NB4 (cell line): ENCODE data around the gene CEMIP2.
"Not testable (repeated sequence)": the region's sequence is repeated elsewhere in the genome, so short reads cannot be mapped to it uniquely, and the experiment has no call there.

Source experiments
- DNase-seq: peaks from one replicate; pipeline ENCODE4 v3.0.0; 2010; ENCODE audit warnings: low read depth
- H3K4me3 ChIP-seq: one replicate; pipeline ENCODE4 v1.5.1; 2011; ENCODE audit warnings: mild to moderate bottlenecking, low read depth, low read length, moderate library complexity
- MYC ChIP-seq: IDR thresholded peaks from 2 replicates; pipeline ENCODE4 v1.6.1; 2011; ENCODE audit warnings: low read depth, low read length
- POLR2A ChIP-seq: IDR thresholded peaks from 2 replicates; pipeline ENCODE4 v1.6.1; 2011; ENCODE audit warnings: mild to moderate bottlenecking; ENCODE audit not compliant: insufficient read length; ENCODE audit errors: extremely low read depth
- TF ChIP-seq, protein P1 (sequence below): IDR thresholded peaks from one replicate; pipeline ENCODE4 v1.5.1; 2012; ENCODE audit warnings: low read depth, low read length
- TF ChIP-seq, protein P2 (sequence below): IDR thresholded peaks from 2 replicates; pipeline ENCODE4 v1.6.1; 2011; ENCODE audit warnings: low read depth, low read length

CEMIP2 gene

DNA sequence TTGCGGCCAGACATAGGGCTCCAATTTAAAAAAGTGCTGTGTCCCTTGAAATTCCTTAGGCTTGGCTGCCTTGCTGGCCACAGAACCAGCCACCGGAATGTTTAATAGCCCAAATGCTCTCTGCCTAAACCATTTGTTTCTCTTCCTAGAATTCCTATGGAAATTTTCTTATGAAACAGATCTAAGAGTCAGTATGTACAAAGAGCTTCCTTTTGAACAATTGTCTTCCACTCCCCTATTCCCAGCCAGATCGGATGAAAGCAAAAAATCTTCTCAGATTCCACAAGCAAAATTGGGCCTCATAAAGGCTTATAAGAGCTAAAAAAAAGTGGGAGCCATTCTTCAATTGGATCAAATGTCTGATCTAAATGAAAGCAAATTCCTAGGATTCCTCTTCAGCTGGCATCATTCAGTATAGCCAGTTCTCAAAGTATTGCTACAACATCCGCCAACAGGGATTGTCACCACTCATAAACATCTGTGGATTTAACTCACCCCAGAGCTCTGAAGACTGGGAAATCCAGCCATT lies 104.3 kb downstream of the CEMIP2 start:
- no peak overlapping the region for H3K4me3 ChIP-seq
- no peak for DNase-seq
- TF ChIP-seq POLR2A (no peak), MYC (no peak)
- TF ChIP-seq, protein P1, sequence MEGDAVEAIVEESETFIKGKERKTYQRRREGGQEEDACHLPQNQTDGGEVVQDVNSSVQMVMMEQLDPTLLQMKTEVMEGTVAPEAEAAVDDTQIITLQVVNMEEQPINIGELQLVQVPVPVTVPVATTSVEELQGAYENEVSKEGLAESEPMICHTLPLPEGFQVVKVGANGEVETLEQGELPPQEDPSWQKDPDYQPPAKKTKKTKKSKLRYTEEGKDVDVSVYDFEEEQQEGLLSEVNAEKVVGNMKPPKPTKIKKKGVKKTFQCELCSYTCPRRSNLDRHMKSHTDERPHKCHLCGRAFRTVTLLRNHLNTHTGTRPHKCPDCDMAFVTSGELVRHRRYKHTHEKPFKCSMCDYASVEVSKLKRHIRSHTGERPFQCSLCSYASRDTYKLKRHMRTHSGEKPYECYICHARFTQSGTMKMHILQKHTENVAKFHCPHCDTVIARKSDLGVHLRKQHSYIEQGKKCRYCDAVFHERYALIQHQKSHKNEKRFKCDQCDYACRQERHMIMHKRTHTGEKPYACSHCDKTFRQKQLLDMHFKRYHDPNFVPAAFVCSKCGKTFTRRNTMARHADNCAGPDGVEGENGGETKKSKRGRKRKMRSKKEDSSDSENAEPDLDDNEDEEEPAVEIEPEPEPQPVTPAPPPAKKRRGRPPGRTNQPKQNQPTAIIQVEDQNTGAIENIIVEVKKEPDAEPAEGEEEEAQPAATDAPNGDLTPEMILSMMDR, result no peak
- TF ChIP-seq, protein P2, sequence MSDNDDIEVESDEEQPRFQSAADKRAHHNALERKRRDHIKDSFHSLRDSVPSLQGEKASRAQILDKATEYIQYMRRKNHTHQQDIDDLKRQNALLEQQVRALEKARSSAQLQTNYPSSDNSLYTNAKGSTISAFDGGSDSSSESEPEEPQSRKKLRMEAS, result no peak

DNA sequence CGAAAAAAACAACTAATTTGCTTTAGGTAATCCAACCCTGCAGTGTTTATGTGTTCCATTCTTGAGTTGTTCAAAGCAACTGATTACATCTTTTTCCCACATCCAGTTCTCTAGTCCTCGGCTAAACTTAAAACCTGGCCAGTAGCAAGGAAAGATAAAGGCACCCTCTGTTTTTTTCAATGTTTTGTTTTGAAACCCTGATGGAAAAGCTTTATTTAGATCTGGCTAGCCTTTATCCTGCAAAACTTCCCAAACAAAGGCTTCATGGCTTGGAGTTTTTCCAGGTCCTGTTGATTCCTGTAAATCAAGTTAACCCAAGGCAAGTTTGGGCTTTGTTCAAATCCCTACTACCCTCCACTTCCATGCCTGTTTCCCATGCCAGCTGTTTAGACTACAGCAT lies 105.1 kb downstream of the CEMIP2 start:
- DNase-seq, result no peak
- H3K4me3 ChIP-seq, result no peak overlapping the region
- TF ChIP-seq, protein P2, result no peak
- TF ChIP-seq, protein P1, result no peak

DNA sequence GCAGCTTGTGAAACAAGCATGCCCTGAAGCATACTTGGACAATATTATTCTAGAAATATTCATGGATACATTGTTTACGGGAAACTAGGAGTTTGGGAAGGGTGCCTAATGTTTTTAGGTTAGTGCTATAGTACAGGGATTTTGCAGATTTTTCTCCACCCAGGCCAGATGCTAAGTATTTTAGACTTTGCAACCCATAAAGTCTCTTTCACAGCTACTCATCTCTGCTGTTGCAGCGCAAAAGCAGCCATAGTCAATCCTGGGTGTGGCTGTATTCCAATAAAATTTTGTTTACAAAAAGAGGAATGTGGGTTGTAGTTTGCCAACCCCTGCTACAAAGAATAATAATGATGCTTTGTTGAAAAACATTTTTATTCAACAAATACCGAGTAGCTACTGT lies 106.2 kb downstream of the CEMIP2 start:
- H3K4me3 ChIP-seq, result no peak overlapping the region
- DNase-seq, result no peak
- TF ChIP-seq, protein P1, result no peak
- no peak for TF ChIP-seq POLR2A
- no peak for TF ChIP-seq MYC
- TF ChIP-seq, protein P2, result no peak

DNA sequence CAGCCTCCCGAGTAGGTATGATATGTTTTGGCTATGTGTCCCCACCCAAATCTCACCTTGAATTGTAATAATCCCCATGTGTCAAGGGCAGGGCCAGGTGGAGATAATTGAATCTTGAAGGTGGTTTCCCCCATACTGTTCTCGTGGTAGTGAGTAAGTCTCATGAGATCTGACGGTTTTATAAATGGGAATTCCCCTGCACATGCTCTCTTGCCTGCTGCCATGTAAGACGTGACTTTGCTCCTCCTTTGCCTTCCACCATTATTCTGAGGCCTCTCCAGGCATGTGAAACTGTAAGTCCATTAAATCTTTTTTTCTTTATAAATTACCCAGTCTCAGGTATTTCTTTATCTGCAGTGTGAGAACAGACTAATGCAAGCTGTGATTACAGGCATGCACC lies 111.0 kb downstream of the CEMIP2 start:
- not testable (repeated sequence) for DNase-seq, H3K4me3 ChIP-seq

DNA sequence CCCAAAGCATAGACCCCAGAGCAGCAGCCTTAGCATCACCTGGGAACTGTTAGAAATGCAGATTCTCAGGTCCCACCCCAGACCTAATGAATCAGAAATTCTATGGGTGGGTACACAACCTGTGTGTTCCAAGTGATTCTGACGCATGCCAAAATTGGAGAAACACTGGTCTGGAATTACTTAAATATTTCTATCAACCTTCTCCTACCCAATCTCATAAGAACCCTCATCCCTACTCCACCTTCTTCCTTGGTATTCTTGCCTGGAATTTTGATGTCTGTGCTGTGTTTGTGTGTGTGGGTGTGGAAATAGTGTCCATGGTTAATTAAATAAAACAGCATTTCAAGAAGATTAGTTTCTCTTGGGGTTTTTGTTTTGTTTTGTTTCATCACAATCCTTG lies 111.8 kb downstream of the CEMIP2 start:
- DNase-seq, result no peak
- no peak for TF ChIP-seq POLR2A
- TF ChIP-seq MYC, result no peak
- TF ChIP-seq, protein P1, result no peak
- TF ChIP-seq, protein P2, result no peak
- H3K4me3 ChIP-seq, result no peak overlapping the region

DNA sequence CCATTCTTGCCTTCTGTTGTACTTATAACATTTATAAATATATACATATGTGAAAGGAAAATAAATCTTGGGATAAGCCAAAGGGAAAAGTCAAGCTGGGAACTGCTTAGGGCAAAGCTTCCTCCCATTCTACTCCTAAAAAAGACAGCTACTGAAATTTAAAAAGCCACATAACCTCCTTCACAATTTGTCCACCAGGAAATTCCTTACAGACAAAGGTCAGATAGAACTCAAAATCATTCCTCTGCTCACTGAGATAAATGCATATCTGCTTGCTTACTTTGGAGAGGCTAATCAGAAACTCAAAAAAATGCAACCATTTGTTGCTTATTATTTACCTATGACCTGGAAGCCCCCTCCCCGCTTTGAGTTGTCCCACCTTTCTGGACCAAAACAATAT lies 112.5 kb downstream of the CEMIP2 start:
- TF ChIP-seq POLR2A (no peak), MYC (no peak)
- TF ChIP-seq, protein P1, result no peak
- TF ChIP-seq, protein P2, result no peak
- DNase-seq, result no peak
- H3K4me3 ChIP-seq, result no peak overlapping the region
